ENCODE results near the gene CTSC.

DNA sequence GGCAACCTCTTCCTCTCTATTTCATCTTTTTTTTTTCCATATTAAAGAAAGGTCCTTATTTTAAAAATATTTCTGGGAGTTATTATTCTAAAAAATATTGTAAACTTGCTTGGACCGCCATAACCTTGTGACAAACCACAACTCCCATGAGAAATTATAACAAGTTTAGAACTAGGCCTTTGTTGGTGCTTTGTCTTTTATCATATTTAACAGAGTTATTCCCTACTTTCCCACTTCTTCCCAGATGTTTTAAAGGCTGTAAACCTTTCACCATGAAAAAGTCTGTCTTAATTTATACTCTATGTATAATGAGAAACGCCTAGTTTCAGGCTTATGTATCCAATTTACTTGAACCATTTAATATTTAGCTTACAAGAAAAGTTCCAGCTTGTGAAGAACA, 3.7 kb downstream of the CTSC start:
- no peak for TF ChIP-seq GATA2 (IDR thresholded peaks at IDR 0.05; ENCODE audit: low read depth, low read length)
- TF ChIP-seq GATA3 (IDR thresholded peaks at IDR 0.05; ENCODE audit: low read depth, low read length), result no peak
